ENCODE measurements around the gene LEKR1. TPM values are rescaled to one million over a fixed set of nuclear protein-coding genes. Genes with fewer than 3 reads are reported as not detected.
"Not testable (repeated sequence)": the region's sequence is repeated elsewhere in the genome, so short reads cannot be mapped to it uniquely, and the experiment has no call there.

Gene LEKR1
- total RNA-seq, 2 donors from 2014 or later: 4.2 TPM; not detected in 1

- TF ChIP-seq, protein P1, sequence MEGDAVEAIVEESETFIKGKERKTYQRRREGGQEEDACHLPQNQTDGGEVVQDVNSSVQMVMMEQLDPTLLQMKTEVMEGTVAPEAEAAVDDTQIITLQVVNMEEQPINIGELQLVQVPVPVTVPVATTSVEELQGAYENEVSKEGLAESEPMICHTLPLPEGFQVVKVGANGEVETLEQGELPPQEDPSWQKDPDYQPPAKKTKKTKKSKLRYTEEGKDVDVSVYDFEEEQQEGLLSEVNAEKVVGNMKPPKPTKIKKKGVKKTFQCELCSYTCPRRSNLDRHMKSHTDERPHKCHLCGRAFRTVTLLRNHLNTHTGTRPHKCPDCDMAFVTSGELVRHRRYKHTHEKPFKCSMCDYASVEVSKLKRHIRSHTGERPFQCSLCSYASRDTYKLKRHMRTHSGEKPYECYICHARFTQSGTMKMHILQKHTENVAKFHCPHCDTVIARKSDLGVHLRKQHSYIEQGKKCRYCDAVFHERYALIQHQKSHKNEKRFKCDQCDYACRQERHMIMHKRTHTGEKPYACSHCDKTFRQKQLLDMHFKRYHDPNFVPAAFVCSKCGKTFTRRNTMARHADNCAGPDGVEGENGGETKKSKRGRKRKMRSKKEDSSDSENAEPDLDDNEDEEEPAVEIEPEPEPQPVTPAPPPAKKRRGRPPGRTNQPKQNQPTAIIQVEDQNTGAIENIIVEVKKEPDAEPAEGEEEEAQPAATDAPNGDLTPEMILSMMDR (IDR thresholded peaks at IDR 0.05): no peak
- Histone ChIP-seq H3K27me3 (replicated peaks; ENCODE audit: insufficient read depth) (no peaks in the 10 kb centered on the region), H3K9me3 (no peaks in the 10 kb centered on the region), H3K27ac (no peak overlapping the region), H3K4me1 (ENCODE audit: control insufficient read depth in 1 of 2, low read depth in 2 of 2) (peaks cover 8 to 22% of the 10 kb centered on the region in 2 donors), H3K36me3 (no peaks in the 10 kb centered on the region), H3K4me3 (no peak overlapping the region)
- DNase-seq (ENCODE audit: low spot score) (no peak), ATAC-seq (ENCODE audit: insufficient number of reproducible peaks, low FRiP score, low read depth) (no peak)
Observed at GRCh38 chr3:156906275-156906674, 80.1 kb downstream of the LEKR1 start.

DNA sequence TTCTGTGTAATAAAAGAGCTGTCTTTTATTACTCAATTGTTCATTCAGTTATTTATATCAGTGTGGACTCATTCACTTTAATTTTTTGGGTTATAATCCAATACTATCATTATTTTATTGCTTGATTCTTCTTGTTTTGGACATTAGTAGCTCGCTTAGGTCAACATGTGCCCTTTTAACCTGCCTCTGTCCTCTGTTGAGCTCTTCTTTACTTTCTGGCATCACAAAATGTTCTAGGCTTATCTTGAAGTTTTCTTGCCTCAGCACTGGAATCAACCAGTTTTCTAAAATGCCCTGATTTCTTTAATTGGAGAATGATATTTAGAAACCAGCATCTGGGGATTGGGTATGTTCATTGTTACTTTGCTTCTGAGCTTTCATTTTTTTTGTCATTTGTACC, 82.2 kb downstream of the LEKR1 start:
- H3K4me3 ChIP-seq: no peak overlapping the region
- no peak overlapping the region for H3K27ac ChIP-seq
- H3K27me3 ChIP-seq (replicated peaks; ENCODE audit: insufficient read depth): no peaks in the 10 kb centered on the region
- peaks cover 0 to 12% of the 10 kb centered on the region in 2 donors for H3K4me1 ChIP-seq (ENCODE audit: control insufficient read depth in 1 of 2, low read depth in 2 of 2)
- no peak for DNase-seq (ENCODE audit: low spot score)
- no peaks in the 10 kb centered on the region for H3K9me3 ChIP-seq
- H3K36me3 ChIP-seq: no peaks in the 10 kb centered on the region
- TF ChIP-seq, protein P1 (IDR thresholded peaks at IDR 0.05): no peak
- no peak for ATAC-seq (ENCODE audit: insufficient number of reproducible peaks, low FRiP score, low read depth)

DNA sequence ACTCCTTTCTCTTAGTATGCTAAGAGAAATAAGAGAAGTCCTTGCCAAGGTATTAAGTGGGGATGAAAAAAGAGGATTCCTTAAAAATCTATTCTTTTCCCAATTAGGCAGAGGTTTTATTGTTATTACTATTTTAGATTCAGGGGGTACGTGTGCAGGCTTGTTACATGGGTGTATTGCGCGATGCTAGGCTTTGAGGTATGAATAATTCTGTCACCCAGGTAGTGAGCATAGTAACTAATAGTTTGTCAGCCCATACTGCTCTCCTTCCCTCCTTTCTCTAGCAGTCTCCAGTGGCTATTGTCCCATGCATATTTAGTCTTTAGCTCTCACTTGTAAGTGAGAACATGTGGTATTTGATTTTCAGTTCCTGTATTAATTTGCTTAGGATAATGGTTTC, 83.9 kb downstream of the LEKR1 start:
- ATAC-seq (ENCODE audit: insufficient number of reproducible peaks, low FRiP score, low read depth): no peak
- Histone ChIP-seq H3K27ac (no peak overlapping the region), H3K9me3 (no peaks in the 10 kb centered on the region), H3K4me3 (no peak overlapping the region), H3K4me1 (ENCODE audit: control insufficient read depth in 1 of 2, low read depth in 2 of 2) (peaks cover 0 to 8% of the 10 kb centered on the region in 2 donors), H3K36me3 (no peaks in the 10 kb centered on the region), H3K27me3 (replicated peaks; ENCODE audit: insufficient read depth) (no peaks in the 10 kb centered on the region)
- DNase-seq (ENCODE audit: low spot score): no peak
- TF ChIP-seq, protein P1 (IDR thresholded peaks at IDR 0.05): no peak

- H3K9me3 ChIP-seq; ATAC-seq (ENCODE audit: insufficient number of reproducible peaks, low FRiP score, low read depth); H3K27ac ChIP-seq; DNase-seq (ENCODE audit: low spot score); H3K27me3 ChIP-seq (replicated peaks; ENCODE audit: insufficient read depth); H3K4me3 ChIP-seq; H3K36me3 ChIP-seq; H3K4me1 ChIP-seq (ENCODE audit: control insufficient read depth in 1 of 2, low read depth in 2 of 2): not testable (repeated sequence)
Observed at GRCh38 chr3:156910831-156911230, 84.7 kb downstream of the LEKR1 start.

DNA sequence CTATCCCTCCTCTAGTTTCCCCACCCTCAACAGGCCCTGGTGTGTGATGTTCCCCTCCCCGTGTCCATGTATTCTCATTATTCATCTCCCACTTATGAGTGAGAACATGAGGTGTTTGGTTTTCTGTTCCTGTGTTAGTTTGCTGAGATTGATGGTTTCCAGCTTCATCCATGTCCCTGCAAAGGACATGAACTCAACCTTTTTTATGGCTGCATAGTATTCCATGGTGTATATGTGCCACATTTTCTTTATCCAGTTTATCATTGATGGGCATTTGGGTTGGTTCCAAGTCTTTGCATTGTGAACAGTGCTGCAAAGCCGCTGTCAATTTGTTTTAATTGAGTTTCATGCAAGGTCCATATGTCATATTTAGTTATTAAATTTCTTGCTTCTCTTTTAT, 88.1 kb downstream of the LEKR1 start:
- DNase-seq (ENCODE audit: low spot score); H3K27ac ChIP-seq; H3K9me3 ChIP-seq; H3K27me3 ChIP-seq (replicated peaks; ENCODE audit: insufficient read depth); H3K36me3 ChIP-seq; H3K4me3 ChIP-seq; ATAC-seq (ENCODE audit: insufficient number of reproducible peaks, low FRiP score, low read depth); H3K4me1 ChIP-seq (ENCODE audit: control insufficient read depth in 1 of 2, low read depth in 2 of 2): not testable (repeated sequence)

DNA sequence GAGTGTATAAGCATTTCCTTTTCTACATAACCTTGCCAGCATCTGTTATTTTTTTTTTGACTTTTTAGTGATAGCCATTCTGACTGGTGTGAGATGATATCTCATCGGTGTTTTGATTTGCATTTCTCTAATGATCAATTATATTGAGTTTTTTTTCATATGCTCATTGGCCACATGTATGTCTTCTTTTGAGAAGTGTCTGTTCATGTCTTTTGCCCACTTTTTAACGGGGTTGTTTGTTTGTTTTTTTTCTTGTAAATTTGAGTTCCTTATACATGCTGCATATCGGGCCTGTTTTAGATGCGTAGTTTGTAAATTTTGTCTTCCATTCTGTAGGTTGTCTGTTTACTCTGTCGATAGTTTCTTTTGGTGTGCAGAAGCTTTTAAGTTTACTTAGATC, 89.2 kb downstream of the LEKR1 start:
- Histone ChIP-seq H3K4me1 (ENCODE audit: control insufficient read depth in 1 of 2, low read depth in 2 of 2) (no peaks in the 10 kb centered on the region), H3K36me3 (no peaks in the 10 kb centered on the region), H3K27ac (no peak overlapping the region), H3K9me3 (no peaks in the 10 kb centered on the region), H3K27me3 (replicated peaks; ENCODE audit: insufficient read depth) (no peaks in the 10 kb centered on the region), H3K4me3 (no peak overlapping the region)
- DNase-seq (ENCODE audit: low spot score): no peak
- no peak for ATAC-seq (ENCODE audit: insufficient number of reproducible peaks, low FRiP score, low read depth)
- TF ChIP-seq, protein P1 (IDR thresholded peaks at IDR 0.05): no peak
